GM21619 (cell line): Measurements from ENCODE around the gene COQ7.

Source experiments
- ATAC-seq: cut with Tn5 transposase; IDR thresholded peaks from one replicate; pipeline ENCODE4 v1.9.1; 2021; ENCODE audit not compliant: unreplicated experiment

Gene COQ7

DNA sequence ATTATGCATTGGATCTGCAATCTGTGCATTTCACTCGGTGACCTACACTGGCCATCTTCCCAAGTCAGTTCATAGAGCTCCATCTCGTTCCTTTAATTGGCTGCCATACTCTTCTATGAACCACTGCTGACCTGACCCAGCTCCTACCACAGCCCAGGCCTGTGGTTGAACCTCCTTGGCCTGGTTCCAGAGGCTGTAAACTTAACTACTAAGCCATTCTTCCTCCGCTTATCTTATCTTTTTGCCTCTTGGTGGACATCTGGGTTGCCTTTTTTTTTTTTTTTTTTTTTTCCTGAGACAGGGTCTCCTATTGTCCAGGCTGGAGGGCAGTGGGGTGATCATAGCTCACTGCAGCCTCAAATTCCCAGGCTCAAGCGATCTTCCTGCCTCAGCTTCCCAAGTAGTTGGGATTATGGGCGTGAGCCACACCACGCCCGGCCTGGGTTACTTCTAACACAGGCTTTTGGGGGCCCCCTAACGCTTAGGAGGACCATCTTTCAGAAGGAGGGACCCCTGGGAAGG is 18.3 kb downstream of the COQ7 start:
- ATAC-seq, result no peak

DNA sequence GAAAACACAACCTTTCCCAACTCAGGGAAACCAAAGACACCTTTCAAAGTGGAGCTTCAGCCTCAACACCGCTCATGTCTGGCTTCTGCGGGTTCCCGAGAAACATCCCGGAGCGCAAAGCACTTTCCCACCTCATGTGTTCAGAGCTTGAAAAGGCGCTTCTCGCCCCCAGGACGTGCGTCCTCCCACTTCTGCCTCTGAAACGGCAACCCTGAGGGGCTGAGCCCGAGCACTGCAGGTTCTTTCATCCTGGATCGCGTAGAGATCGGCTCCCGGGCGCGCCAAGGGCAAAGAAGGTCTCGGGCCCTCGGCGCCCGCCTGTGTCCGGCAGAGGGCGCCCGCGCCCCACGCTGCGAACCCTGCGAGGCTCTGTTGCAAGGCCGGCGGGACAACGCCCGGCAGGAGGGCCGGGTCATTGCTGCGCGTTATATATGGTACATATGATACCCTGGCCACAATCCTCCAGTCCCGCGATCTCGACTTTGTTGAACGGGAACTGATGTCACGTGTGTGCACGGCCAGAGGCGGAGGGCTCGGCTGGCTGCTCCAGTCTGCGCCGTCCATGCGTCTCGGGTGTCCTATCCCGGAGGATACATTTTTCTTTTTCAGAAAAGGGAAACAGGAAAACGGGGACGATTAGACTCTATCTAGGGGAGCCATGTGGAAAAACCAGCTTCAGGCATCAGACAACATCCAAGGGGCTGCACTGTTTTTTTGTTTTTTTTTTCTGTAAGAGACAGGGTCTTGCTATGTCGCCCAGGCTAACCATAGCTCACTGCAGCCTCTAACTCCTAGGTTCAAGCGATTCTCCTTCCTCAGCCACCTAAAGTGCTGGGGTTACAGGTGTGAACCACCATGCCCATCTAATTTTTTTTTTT is 19.1 kb downstream of the COQ7 start:
- peak; percentile 90 for ATAC-seq

- no peak for ATAC-seq
These were observed 21.0 kb downstream of the COQ7 start for GRCh38 chr16:19088341-19088916.

GRCh38 chr16:19089410-19089955 is 22.1 kb downstream of the COQ7 start:
- no peak for ATAC-seq

GRCh38 chr16:19090916-19091315 is 23.5 kb downstream of the COQ7 start:
- ATAC-seq, result no peak

GRCh38 chr16:19092653-19093410 is 25.4 kb downstream of the COQ7 start:
- ATAC-seq, result no peak

- ATAC-seq, result no peak
These were observed 26.5 kb downstream of the COQ7 start for GRCh38 chr16:19093631-19094541.

DNA sequence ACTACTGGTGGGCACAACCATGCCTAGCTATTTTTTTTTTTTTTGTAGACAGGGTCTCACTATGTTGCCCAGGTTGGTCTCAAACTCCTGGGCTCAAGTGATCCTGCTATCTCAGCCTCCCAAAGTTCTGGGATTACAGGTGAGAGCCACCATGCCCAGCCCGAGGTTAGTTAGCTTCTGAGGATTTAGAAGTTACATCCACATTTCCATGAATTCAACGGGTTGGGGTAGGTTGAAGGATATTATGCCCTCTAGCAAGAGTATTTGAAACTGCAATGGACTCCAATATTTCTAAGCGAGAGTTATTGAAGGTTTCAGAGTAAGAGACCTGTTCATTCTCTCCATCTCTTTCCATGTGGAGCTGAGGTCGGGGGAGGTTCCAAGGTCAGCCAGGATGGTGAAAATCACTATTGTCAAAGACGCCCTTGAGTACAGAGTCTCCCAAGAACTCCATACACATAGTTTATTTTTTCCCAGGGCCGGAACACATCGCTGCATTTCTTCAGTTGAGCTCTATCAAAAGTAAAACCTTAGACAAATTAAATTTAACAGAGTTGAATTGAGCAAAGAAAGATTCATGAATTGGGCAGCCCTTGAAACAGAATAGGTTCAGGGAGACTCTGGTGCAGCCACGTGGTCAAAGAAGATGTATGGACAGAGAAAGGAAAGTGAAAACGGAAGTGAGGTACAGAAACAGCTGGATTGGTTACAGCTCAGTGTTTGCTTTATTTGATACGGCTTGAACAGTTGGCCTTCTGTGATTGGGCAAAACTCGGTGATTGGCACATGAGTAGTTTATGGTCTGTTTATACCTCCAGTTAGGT is 27.3 kb downstream of the COQ7 start:
- no peak for ATAC-seq

GRCh38 chr16:19095654-19096053 is 28.2 kb downstream of the COQ7 start:
- ATAC-seq, result peak; percentile 59

DNA sequence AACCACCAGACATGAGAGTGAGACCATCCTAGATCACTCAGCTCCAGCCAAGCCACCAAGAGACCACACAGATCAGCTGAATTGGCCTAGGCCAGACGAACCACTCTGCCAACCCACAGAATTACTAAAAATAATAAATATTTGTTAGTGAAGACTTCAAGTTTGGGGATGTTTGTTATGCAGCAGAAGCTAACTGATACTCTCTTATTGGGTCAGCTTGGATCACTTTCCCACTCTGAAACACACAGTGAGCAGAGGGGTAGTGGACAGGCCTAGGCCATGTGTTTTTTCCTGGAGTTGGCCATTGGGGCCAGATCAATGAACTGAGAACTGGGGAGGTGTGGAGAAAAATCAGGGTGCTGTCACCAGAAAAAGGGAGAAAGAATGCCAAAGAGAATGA is 30.8 kb downstream of the COQ7 start:
- ATAC-seq, result no peak

DNA sequence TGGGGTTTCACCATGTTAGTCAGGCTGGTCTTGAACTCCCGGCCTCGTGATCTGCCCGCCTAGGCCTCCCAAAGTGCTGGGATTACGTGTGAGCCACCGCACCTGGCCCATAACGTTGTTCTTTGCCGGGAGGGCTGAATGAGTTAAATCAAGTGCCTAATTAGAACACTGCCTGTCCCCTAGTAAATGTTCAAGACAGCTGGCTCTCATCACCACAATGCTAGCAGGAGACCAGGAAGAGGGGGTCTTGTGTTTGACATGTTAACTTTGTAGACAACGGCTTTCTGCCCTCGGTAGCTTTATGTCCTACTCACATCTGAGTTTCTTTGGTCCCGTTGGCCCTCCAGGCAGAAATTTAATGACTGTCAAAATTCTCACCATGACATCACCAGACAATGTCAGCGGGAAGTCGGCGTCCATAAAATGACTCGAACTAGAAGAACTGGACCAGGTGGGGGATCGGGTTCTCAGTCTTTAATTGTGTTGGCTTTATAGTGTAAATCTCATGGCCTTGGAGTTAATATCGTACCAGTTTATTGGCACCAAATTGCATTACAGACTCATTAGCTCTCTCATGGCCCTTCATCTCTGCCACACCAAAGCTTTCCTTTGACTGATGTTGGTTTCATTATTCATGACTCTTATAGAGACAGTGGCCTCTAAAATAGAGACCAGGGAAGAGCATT is 34.9 kb downstream of the COQ7 start:
- ATAC-seq, result no peak

GRCh38 chr16:19104607-19105006 is 37.2 kb downstream of the COQ7 start:
- no peak for ATAC-seq

- no peak for ATAC-seq
These were observed 37.7 kb downstream of the COQ7 start for GRCh38 chr16:19105131-19105530.

DNA sequence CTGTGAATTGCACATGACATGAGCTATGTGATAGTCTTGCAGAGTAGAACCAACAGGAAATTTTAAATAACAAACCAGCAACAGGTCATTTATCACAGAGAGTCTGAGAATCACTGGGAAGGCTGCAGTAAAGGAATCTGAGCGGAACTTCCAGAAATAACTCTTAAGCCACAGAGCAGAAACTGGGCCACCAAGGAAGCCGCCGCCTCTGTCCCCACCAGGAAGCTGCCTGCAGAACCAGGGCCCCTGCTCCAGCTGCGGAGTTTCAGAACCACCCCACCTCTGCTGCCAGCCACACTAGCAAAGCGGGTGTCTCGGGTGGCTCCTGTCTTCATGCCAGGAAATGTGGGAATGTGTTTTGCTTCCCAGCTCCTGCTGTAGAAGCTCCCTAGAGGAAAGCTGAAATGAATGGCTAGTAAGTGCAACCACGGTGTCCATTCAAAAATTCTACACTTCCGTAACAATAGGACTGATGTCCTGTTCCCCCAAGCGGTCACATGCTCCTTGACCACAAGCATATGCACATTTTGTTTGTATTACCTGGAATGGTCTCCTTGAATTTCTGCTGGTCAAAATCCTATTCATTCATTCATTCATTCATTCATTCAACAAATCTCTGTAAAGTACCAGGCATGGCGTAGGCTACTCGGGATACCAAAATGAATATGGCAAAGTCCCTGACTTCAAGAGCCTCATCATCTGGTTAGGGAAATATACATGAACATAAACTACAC is 38.6 kb downstream of the COQ7 start:
- no peak for ATAC-seq

GRCh38 chr16:19106625-19107020 is 39.2 kb downstream of the COQ7 start:
- ATAC-seq, result no peak

- no peak for ATAC-seq
These were observed 41.2 kb downstream of the COQ7 start for GRCh38 chr16:19108409-19109287.

GRCh38 chr16:19109288-19109664 is 41.9 kb downstream of the COQ7 start:
- no peak for ATAC-seq
